Astrocyte of the cerebellum (primary cell): ENCODE results near the gene SNRNP70.

Experiments used
- DNase-seq: peaks from one replicate; pipeline ENCODE4 v3.0.0-alpha.2; 2011; ENCODE audit warnings: low read depth
- H3K4me3 ChIP-seq: 2 replicates; pipeline ENCODE4 v1.5.1; 2011; ENCODE audit warnings: mild to moderate bottlenecking, low read depth, low read length, moderate library complexity
- CTCF ChIP-seq: IDR thresholded peaks from 2 replicates; pipeline ENCODE4 v1.5.1; 2012; ENCODE audit warnings: low read length, low read depth, moderate library complexity, mild to moderate bottlenecking; ENCODE audit errors: missing control alignments
- in situ Hi-C: cut with HindIII; loops from 2 replicates; pipeline ENCODE4 v1.10.0; 2017; ENCODE audit warnings: low sequenced_read_pairs

Gene SNRNP70

GRCh38 chr19:49097453-49098288 is 12.4 kb downstream of the SNRNP70 start:
- H3K4me3 ChIP-seq: no peak overlapping the region
- DNase-seq: peak; percentile 48
- in situ Hi-C loops: no loop called here
- peak; percentile 100 for TF ChIP-seq CTCF

GRCh38 chr19:49098795-49099194 is 13.5 kb downstream of the SNRNP70 start:
- no peak for TF ChIP-seq CTCF
- no peak for DNase-seq
- in situ Hi-C loops: no loop called here
- H3K4me3 ChIP-seq: no peak overlapping the region

- H3K4me3 ChIP-seq: no peak overlapping the region
- no peak for DNase-seq
- no peak for TF ChIP-seq CTCF
- in situ Hi-C loops: no loop called here
Observed at GRCh38 chr19:49101160-49101559, 15.9 kb downstream of the SNRNP70 start.

- no peak for DNase-seq
- in situ Hi-C loops: no loop called here
- no peak overlapping the region for H3K4me3 ChIP-seq
- TF ChIP-seq CTCF: no peak
Observed at GRCh38 chr19:49102303-49102702, 17.1 kb downstream of the SNRNP70 start.

GRCh38 chr19:49103331-49104085 is 18.3 kb downstream of the SNRNP70 start:
- in situ Hi-C loops: no loop called here
- no peak for DNase-seq
- no peak for TF ChIP-seq CTCF
- H3K4me3 ChIP-seq: no peak overlapping the region

GRCh38 chr19:49104229-49104864 is 19.1 kb downstream of the SNRNP70 start:
- no peak for DNase-seq
- TF ChIP-seq CTCF: no peak
- H3K4me3 ChIP-seq: no peak overlapping the region
- in situ Hi-C loops: no loop called here
